ENCODE measurements around the gene GPAM.

GRCh38 chr10:112202561-112203241, 19.1 kb upstream of the GPAM start:
- no peak for TF ChIP-seq POLR2A (IDR thresholded peaks at IDR 0.05; ENCODE audit: low read length)
- TF ChIP-seq GATA1 (IDR thresholded peaks at IDR 0.05; ENCODE audit: low read depth, low read length) = no peak
